ENCODE data around the gene KIF13A. TPM values are rescaled to one million over a fixed set of nuclear protein-coding genes. Genes with fewer than 3 reads are reported as not detected.

KIF13A gene
- total and polyA plus RNA-seq, 9 of the 15 experiments (the other 6 are each of a cell fraction or from before 2014, with no cell fraction given): 3.6 to 44.3 (median 29.7) TPM

- TF ChIP-seq, protein P1, sequence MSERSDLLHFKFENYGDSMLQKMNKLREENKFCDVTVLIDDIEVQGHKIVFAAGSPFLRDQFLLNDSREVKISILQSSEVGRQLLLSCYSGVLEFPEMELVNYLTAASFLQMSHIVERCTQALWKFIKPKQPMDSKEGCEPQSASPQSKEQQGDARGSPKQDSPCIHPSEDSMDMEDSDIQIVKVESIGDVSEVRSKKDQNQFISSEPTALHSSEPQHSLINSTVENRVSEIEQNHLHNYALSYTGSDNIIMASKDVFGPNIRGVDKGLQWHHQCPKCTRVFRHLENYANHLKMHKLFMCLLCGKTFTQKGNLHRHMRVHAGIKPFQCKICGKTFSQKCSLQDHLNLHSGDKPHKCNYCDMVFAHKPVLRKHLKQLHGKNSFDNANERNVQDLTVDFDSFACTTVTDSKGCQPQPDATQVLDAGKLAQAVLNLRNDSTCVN (CRISPR knock-in tag; IDR thresholded peaks at IDR 0.05): no peak
- TF ChIP-seq HDAC1 (IDR thresholded peaks at IDR 0.05) (0 out of 4 replicates have a peak, but pooled peaks of 1 of the 2 experiments have one; percentile 35), HNRNPLL (IDR thresholded peaks at IDR 0.05; ENCODE audit: low read depth, low read length, poor library complexity, severe bottlenecking) (peak; percentile 66), ZFP30 (CRISPR knock-in tag; IDR thresholded peaks at IDR 0.05; ENCODE audit: borderline replicate concordance) (no peak), FOXK1 (CRISPR knock-in tag; IDR thresholded peaks at IDR 0.05; ENCODE audit: borderline replicate concordance) (no peak), ZNF3 (CRISPR knock-in tag; IDR thresholded peaks at IDR 0.05) (no peak), RB1 (IDR thresholded peaks at IDR 0.05; ENCODE audit: low read depth) (peak; percentile 97), SRF (CRISPR knock-in tag; IDR thresholded peaks at IDR 0.05) (no peak), ZFP36 (IDR thresholded peaks at IDR 0.05; ENCODE audit: low read depth, low read length, partially characterized antibody) (no peak), PCBP1 (IDR thresholded peaks at IDR 0.05; ENCODE audit: low read depth, low read length, poor library complexity, severe bottlenecking) (peak; percentile 44), IRF9 (tag; IDR thresholded peaks at IDR 0.05) (no peak), NCOA1 (IDR thresholded peaks at IDR 0.05; ENCODE audit: low read depth) (no peak), TOE1 (IDR thresholded peaks at IDR 0.05; ENCODE audit: borderline replicate concordance) (0 out of 2 replicates have a peak, but pooled peaks have one; percentile 37), TOE1 (CRISPR knock-in tag; IDR thresholded peaks at IDR 0.05; ENCODE audit: borderline replicate concordance, low read depth) (peak; percentile 70; the same call in 1 of the 2 replicates), PPARD (CRISPR knock-in tag; IDR thresholded peaks at IDR 0.05) (no peak), KDM4B (IDR thresholded peaks at IDR 0.05; ENCODE audit: borderline replicate concordance in 2 of 2, low read depth in 1 of 2) (no peak), SLC30A9 (CRISPR knock-in tag; IDR thresholded peaks at IDR 0.05) (no peak), HDGF (IDR thresholded peaks at IDR 0.05) (no peak), POLR3G (IDR thresholded peaks at IDR 0.05; ENCODE audit: extremely low read depth, insufficient read length, insufficient replicate concordance) (no peak), ZZZ3 (IDR thresholded peaks at IDR 0.05) (no peak), CBX1 (IDR thresholded peaks at IDR 0.05; ENCODE audit: low read depth) (0 out of 2 replicates have a peak, but pooled peaks have one; percentile 12), ZNF212 (CRISPR knock-in tag; IDR thresholded peaks at IDR 0.05) (no peak), IRF2 (CRISPR knock-in tag; IDR thresholded peaks at IDR 0.05) (no peak)
- TF ChIP-seq, protein P2, sequence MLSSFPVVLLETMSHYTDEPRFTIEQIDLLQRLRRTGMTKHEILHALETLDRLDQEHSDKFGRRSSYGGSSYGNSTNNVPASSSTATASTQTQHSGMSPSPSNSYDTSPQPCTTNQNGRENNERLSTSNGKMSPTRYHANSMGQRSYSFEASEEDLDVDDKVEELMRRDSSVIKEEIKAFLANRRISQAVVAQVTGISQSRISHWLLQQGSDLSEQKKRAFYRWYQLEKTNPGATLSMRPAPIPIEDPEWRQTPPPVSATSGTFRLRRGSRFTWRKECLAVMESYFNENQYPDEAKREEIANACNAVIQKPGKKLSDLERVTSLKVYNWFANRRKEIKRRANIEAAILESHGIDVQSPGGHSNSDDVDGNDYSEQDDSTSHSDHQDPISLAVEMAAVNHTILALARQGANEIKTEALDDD (IDR thresholded peaks at IDR 0.05): no peak
Measured at GRCh38 chr6:17987697-17988421, 424 bp upstream of the KIF13A start (continued).
